ENCODE measurements around the gene PTGER2. TPM values are rescaled to one million over a fixed set of nuclear protein-coding genes. Genes with fewer than 3 reads are reported as not detected.

PTGER2 gene
- total RNA-seq, 1 experiment from 2014 or later = 0.57 TPM

DNA sequence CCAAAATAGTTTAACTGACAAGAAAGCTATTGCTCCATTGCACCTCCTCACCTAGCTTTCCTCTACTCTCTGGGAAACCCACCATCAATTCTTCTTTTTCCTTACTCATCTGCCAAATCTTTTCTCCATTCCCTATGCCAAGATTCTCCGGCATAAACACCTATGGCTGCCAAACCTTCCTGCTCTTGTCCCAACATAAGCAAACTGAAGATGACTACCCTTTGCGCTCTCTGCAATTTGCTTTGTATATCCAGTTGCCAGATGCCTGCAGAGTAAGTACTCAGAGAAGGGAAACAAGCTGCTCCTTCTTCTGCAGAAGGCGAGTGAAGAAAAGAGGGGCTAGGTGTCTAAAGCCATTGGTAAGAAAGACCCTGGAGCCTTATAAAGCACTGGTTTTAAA is 11.5 kb downstream of the PTGER2 start:
- ChIA-PET POLR2A (no interaction called here), RAD21 (ENCODE audit: low non-redundant PET in 1 of 2, low total read pairs in 2 of 2, uncharacterized antibody in 2 of 2, unreplicated experiment in 2 of 2) (no interaction called here), CTCF (no interaction called here)
- no peaks in the 10 kb centered on the region for H3K9me3 ChIP-seq (ENCODE audit: control insufficient read depth in 1 of 2, insufficient read depth in 1 of 2, low read depth in 1 of 2, low read length in 2 of 2)
- TF ChIP-seq CEBPB (IDR thresholded peaks at IDR 0.05; ENCODE audit: low read depth) = no peak
- no peaks in the 10 kb centered on the region for H4K20me1 ChIP-seq (ENCODE audit: insufficient read depth)
- intact Hi-C loops (cut with micrococcal nuclease) = no loop called here
- H3K4me2 ChIP-seq (ENCODE audit: low read length) = no peak overlapping the region
- no peak overlapping the region for H2AFZ ChIP-seq (ENCODE audit: low read depth, low read length, poor library complexity, severe bottlenecking)
- no peak overlapping the region for H3K9ac ChIP-seq (ENCODE audit: low read length)
- no TSS peak for BruUV-seq (replicated peaks)
- H3K4me1 ChIP-seq (ENCODE audit: control insufficient read depth in 1 of 2, insufficient read depth in 2 of 2, low read length in 2 of 2) = no peaks in the 10 kb centered on the region
- H3K4me3 ChIP-seq (replicated peaks in 1 of 2; ENCODE audit: low read depth in 1 of 2, low read length in 2 of 2) = no peak overlapping the region
- ATAC-seq = no peak
- H3K36me3 ChIP-seq (ENCODE audit: control insufficient read depth in 1 of 2, insufficient read depth in 2 of 2, low read length in 2 of 2) = no peaks in the 10 kb centered on the region
- H3K79me2 ChIP-seq (ENCODE audit: insufficient read depth, low read length) = no peaks in the 10 kb centered on the region
- no peak for DNase-seq (ENCODE audit: low read depth, low spot score)
- no peaks in the 10 kb centered on the region for H3K9me2 ChIP-seq (ENCODE audit: insufficient read depth)
- H3K27me3 ChIP-seq (ENCODE audit: insufficient read depth, low read length) = no peaks in the 10 kb centered on the region
- H3K27ac ChIP-seq (ENCODE audit: low read depth, low read length) = no peak overlapping the region

DNA sequence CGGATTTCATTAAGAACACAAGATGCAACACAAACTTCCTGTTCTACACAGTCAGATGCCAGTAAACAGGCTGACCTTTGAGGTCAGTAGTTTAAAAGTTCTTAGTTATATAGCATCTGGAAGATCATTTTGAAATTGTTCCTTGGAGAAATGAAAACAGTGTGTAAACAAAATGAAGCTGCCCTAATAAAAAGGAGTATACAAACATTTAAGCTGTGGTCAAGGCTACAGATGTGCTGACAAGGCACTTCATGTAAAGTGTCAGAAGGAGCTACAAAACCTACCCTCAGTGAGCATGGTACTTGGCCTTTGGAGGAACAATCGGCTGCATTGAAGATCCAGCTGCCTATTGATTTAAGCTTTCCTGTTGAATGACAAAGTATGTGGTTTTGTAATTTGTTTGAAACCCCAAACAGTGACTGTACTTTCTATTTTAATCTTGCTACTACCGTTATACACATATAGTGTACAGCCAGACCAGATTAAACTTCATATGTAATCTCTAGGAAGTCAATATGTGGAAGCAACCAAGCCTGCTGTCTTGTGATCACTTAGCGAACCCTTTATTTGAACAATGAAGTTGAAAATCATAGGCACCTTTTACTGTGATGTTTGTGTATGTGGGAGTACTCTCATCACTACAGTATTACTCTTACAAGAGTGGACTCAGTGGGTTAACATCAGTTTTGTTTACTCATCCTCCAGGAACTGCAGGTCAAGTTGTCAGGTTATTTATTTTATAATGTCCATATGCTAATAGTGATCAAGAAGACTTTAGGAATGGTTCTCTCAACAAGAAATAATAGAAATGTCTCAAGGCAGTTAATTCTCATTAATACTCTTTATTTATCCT is 13.5 kb downstream of the PTGER2 start:
- H3K79me2 ChIP-seq (ENCODE audit: insufficient read depth, low read length) = no peaks in the 10 kb centered on the region
- H3K9me2 ChIP-seq (ENCODE audit: insufficient read depth) = no peaks in the 10 kb centered on the region
- no peak overlapping the region for H3K27ac ChIP-seq (ENCODE audit: low read depth, low read length)
- no peak for ATAC-seq
- BruUV-seq (replicated peaks) = no TSS peak
- no peaks in the 10 kb centered on the region for H3K4me1 ChIP-seq (ENCODE audit: control insufficient read depth in 1 of 2, insufficient read depth in 2 of 2, low read length in 2 of 2)
- H3K9me3 ChIP-seq (ENCODE audit: control insufficient read depth in 1 of 2, insufficient read depth in 1 of 2, low read depth in 1 of 2, low read length in 2 of 2) = no peaks in the 10 kb centered on the region
- POLR2A ChIA-PET = no interaction called here
- H3K27me3 ChIP-seq (ENCODE audit: insufficient read depth, low read length) = no peaks in the 10 kb centered on the region
- intact Hi-C loops (cut with micrococcal nuclease) = no loop called here
- TF ChIP-seq ZBTB33 (IDR thresholded peaks at IDR 0.05; ENCODE audit: extremely low read depth, insufficient replicate concordance, low read length) = no peak
- TF ChIP-seq, protein P1, sequence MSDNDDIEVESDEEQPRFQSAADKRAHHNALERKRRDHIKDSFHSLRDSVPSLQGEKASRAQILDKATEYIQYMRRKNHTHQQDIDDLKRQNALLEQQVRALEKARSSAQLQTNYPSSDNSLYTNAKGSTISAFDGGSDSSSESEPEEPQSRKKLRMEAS (IDR thresholded peaks at IDR 0.05) = no peak
- TF ChIP-seq YY1 (IDR thresholded peaks at IDR 0.05; ENCODE audit: extremely low read depth, insufficient replicate concordance, low read depth, low read length) = no peak
- TF ChIP-seq POLR2A (IDR thresholded peaks at IDR 0.05; ENCODE audit: borderline replicate concordance, extremely low read depth, insufficient read depth, insufficient read length) = no peak
- TF ChIP-seq SP1 (IDR thresholded peaks at IDR 0.05; ENCODE audit: low read depth) = no peak
- TF ChIP-seq REST (IDR thresholded peaks at IDR 0.05; ENCODE audit: low read depth) = no peak
- no peak for TF ChIP-seq SRF (IDR thresholded peaks at IDR 0.05; ENCODE audit: low read depth)
- TF ChIP-seq EGR1 (IDR thresholded peaks at IDR 0.05; ENCODE audit: low read depth) = no peak
- TF ChIP-seq EZH2 (IDR thresholded peaks at IDR 0.05) = no peak
- TF ChIP-seq POLR2AphosphoS5 (IDR thresholded peaks at IDR 0.05; ENCODE audit: low read depth, low read length) = no peak
- no peak for TF ChIP-seq ZFX (IDR thresholded peaks at IDR 0.05)
- TF ChIP-seq ATF3 (IDR thresholded peaks at IDR 0.05) = no peak
- no peak for TF ChIP-seq CBX3 (IDR thresholded peaks at IDR 0.05; ENCODE audit: low read depth)
- no peak for TF ChIP-seq ELF1 (IDR thresholded peaks at IDR 0.05; ENCODE audit: borderline replicate concordance, low read depth)
- no peak for TF ChIP-seq SIN3A (IDR thresholded peaks at IDR 0.05; ENCODE audit: low read depth)
- H3K9ac ChIP-seq (ENCODE audit: low read length) = no peak overlapping the region
- no peak overlapping the region for H3K4me3 ChIP-seq (replicated peaks in 1 of 2; ENCODE audit: low read depth in 1 of 2, low read length in 2 of 2)
- CTCF ChIA-PET = no interaction called here
- DNase-seq (ENCODE audit: low read depth, low spot score) = no peak
- RAD21 ChIA-PET (ENCODE audit: low non-redundant PET in 1 of 2, low total read pairs in 2 of 2, uncharacterized antibody in 2 of 2, unreplicated experiment in 2 of 2) = no interaction called here
- no peak overlapping the region for H3K4me2 ChIP-seq (ENCODE audit: low read length)
- no peaks in the 10 kb centered on the region for H3K36me3 ChIP-seq (ENCODE audit: control insufficient read depth in 1 of 2, insufficient read depth in 2 of 2, low read length in 2 of 2)
- no peaks in the 10 kb centered on the region for H4K20me1 ChIP-seq (ENCODE audit: insufficient read depth)
- H2AFZ ChIP-seq (ENCODE audit: low read depth, low read length, poor library complexity, severe bottlenecking) = no peak overlapping the region
